ENCODE results near the gene KCNA2. TPM values are rescaled to one million over a fixed set of nuclear protein-coding genes. Genes with fewer than 3 reads are reported as not detected.

Gene KCNA2
- total RNA-seq, 1 donor = not detected

- no peak for DNase-seq (ENCODE audit: low read depth)
- H3K4me3 ChIP-seq (ENCODE audit: low read depth, low read length) = no peak overlapping the region
- no peak for TF ChIP-seq CTCF (IDR thresholded peaks at IDR 0.05; ENCODE audit: insufficient read depth, low read depth, low read length)
Measured at GRCh38 chr1:110643879-110644472, 37.8 kb upstream of the KCNA2 start.

- H3K4me3 ChIP-seq (ENCODE audit: low read depth, low read length) = no peak overlapping the region
- TF ChIP-seq CTCF (IDR thresholded peaks at IDR 0.05; ENCODE audit: insufficient read depth, low read depth, low read length) = no peak
- no peak for DNase-seq (ENCODE audit: low read depth)
Measured at GRCh38 chr1:110639724-110640386, 33.7 kb upstream of the KCNA2 start.

- DNase-seq (ENCODE audit: low read depth) = no peak
- H3K4me3 ChIP-seq (ENCODE audit: low read depth, low read length) = no peak overlapping the region
- no peak for TF ChIP-seq CTCF (IDR thresholded peaks at IDR 0.05; ENCODE audit: insufficient read depth, low read depth, low read length)
Measured at GRCh38 chr1:110638556-110638955, 32.4 kb upstream of the KCNA2 start.

- no peak overlapping the region for H3K4me3 ChIP-seq (ENCODE audit: low read depth, low read length)
- DNase-seq (ENCODE audit: low read depth) = no peak
- no peak for TF ChIP-seq CTCF (IDR thresholded peaks at IDR 0.05; ENCODE audit: insufficient read depth, low read depth, low read length)
Measured at GRCh38 chr1:110638058-110638457, 31.9 kb upstream of the KCNA2 start.

- no peak overlapping the region for H3K4me3 ChIP-seq (ENCODE audit: low read depth, low read length)
- TF ChIP-seq CTCF (IDR thresholded peaks at IDR 0.05; ENCODE audit: insufficient read depth, low read depth, low read length) = no peak
- no peak for DNase-seq (ENCODE audit: low read depth)
Measured at GRCh38 chr1:110637475-110637874, 31.3 kb upstream of the KCNA2 start.

- no peak for DNase-seq (ENCODE audit: low read depth)
- no peak for TF ChIP-seq CTCF (IDR thresholded peaks at IDR 0.05; ENCODE audit: insufficient read depth, low read depth, low read length)
Measured at GRCh38 chr1:110636149-110636935, 30.2 kb upstream of the KCNA2 start.

More at GRCh38 chr1:110636149-110636935, 30.2 kb upstream of the KCNA2 start:
- no peak overlapping the region for H3K4me3 ChIP-seq (ENCODE audit: low read depth, low read length)

Data from fibroblast of villous mesenchyme (primary cell).